Hematopoietic multipotent progenitor cell treated with erythropoietin and hydrocortisone succinate and interleukin-3 and kit ligand, for 4 days (in vitro differentiated cells): ENCODE measurements around the gene TTPAL.
"Not testable (repeated sequence)": the region's sequence is repeated elsewhere in the genome, so short reads cannot be mapped to it uniquely, and the experiment has no call there.

Experiments
- DNase-seq: peaks from one replicate; pipeline ENCODE4 v3.0.0-alpha.2; 2015

The TTPAL gene

DNA sequence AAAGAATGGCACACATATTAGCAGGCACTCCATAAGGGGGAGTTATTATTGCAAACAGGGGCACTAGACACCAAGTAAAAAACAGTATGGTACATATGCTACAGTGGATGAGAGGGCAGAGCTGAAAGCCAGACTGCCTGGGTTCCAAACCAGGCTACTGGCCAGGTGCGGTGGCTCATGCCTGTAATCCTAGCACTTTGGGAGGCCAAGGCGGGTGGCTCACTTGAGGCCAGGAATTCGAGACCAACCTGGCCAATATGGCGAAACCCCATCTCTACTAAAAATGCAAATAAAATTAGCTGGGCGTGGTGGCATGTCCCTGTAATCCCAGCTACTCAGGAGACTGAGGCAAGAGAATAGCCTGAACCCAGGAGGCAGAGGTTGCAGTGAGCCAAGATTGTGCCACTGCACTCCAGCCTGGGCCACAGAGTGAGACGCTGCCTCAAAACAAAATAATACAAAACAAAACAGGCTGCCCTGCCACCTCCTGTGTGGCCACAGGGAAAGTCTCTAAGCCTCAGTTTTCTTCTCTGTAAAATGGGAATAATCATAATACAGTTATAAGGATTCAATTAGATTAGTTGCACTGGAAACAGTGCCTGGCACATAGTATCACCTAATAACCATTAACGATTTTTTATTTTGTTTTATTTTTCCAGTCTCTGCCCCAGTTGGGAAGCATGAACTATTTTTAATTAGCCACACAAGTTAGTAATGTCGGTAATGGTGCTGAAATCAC, 7.5 kb upstream of the TTPAL start:
- DNase-seq, result no peak

DNA sequence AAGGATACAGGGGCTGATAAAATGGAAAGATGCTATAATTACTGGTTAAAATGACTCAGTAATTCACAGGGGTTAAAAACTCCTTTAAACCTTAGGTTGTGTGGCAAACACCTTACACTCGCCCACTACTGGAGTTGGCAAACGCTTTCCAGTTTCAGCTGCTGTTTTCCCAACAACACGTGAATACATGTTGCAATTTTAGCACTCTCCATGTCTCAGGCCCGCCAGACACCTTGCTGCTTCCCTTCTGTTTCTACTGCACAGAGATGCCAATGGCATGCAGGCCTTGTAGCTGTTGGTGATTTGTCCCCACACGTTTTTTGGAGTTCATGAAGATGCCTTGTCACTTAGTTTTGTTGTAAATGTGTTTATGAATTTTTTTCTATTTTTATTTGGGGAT, 5.3 kb upstream of the TTPAL start:
- DNase-seq, result no peak

DNA sequence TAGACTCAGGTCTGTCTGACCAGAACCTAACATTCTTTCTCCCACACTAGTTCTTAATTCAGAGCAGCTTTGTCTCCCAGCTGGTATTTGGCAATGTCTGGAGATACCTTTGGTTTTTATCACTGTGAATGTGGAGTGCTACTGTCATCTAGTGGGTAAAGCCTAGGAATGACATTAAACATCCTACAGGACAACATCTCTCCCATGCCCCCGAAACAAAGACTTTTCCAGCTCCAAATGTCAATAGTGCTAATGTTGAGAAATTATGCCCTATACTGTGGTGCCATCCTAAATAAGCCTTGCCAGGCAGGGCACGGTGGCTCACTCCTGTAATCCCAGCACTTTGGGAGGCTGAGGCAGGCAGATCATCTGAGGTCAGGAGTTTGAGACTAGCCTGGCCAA, 4.2 kb upstream of the TTPAL start:
- DNase-seq, result peak; percentile 49

DNA sequence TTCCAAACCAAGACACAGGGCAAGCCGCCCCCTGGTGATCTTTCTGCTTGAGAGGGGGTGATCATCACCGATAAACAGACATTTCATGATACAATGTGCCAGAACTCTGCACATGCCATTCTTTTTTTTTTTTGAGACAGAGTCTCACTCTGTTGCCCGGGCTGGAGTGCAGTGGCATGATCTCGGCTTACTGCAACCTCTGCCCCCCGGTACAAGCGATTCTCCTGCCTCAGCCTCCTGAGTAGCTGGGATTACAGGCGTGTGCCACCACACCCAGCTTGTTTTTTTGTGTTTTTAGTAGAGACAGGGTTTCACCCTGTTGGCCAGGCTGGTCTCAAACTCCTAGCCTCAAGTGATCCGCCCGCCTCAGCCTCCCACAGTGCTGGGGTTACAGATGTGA, 3.4 kb upstream of the TTPAL start:
- not testable (repeated sequence) for DNase-seq

DNA sequence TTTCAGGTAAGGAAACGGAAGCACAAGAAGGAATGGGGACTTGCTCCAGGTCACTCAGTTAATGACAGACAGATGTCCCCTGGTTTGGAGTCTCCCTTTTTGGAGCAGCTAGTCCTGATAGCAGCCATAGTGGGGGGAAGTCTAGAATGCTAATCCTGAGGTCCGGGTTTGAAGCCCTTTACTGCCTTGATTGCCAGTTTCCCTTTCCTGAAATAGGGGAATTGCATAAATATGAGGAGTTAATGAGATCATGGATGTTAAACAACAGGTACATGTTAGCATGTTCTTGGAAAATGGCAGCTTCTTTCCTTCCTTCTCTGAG, 341 bp upstream of the TTPAL start:
- no peak for DNase-seq

DNA sequence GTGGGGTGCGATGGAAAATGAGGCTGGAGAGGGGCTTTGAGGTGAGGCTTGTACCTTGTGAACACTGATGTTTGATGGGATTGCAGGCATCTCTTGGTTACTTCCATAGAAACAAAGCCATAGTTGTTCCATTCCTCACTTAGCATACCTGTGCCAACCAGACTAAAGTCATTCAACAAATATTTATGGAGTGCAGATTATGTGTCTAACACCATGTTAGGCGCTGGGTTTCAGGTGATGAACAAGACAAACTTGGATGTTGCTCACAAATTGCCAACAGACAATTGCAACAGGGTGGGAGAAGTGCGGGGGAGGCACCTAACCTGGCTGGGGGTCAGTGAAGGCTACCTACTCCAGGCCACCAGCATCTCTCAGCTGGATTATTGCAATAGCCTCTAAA, 1.5 kb downstream of the TTPAL start:
- no peak for DNase-seq

DNA sequence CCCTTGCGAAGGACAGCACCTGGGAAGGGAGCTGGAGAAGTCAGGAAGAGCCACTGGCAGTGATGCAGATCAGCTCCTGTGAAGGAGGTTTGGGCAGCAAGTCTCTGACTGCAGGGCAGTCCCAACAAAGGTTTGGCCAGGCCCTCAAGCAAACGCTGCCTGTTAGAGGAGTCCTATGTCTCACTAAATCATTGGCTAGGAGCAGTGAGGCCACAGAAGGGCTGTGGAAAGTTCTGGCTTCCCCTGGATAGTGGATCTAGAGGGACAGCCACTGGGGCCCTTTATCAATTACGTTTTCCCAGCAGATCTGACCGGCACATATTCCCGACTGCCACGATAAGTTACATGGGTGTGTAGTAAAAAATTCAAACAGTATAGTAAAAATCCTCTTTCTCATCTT, 2.5 kb downstream of the TTPAL start:
- DNase-seq, result no peak

DNA sequence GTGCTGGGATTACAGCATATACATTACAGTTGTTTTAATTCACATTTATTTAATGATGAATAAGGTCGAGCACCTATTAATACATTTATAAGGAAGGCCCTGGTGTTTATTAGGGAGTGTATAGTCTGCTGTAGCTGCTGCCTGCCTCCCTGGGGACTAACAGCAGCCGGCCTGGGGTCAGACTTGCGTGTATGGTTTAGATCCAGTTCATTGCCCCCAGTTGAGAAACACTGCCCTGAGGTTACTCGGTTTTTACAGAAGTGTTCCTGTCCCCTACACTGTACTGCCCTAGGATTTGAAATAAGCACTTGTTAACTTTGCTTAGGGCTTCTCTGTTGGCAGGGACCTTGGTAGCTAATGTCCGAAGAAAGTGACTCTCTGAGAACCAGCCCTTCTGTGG, 4.0 kb downstream of the TTPAL start:
- no peak for DNase-seq

DNA sequence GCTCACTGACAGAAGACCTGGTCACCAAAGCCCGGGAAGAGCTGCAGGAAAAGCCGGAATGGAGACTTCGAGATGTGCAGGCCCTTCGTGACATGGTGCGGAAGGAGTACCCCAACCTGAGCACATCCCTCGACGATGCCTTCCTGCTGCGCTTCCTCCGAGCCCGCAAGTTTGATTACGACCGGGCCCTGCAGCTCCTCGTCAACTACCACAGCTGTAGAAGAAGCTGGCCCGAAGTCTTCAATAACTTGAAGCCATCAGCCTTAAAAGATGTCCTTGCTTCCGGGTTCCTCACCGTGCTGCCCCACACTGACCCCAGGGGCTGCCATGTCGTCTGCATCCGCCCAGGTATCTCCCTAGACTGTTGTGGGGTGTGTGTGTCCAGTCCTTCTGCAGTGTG, 4.4 kb downstream of the TTPAL start:
- no peak for DNase-seq

DNA sequence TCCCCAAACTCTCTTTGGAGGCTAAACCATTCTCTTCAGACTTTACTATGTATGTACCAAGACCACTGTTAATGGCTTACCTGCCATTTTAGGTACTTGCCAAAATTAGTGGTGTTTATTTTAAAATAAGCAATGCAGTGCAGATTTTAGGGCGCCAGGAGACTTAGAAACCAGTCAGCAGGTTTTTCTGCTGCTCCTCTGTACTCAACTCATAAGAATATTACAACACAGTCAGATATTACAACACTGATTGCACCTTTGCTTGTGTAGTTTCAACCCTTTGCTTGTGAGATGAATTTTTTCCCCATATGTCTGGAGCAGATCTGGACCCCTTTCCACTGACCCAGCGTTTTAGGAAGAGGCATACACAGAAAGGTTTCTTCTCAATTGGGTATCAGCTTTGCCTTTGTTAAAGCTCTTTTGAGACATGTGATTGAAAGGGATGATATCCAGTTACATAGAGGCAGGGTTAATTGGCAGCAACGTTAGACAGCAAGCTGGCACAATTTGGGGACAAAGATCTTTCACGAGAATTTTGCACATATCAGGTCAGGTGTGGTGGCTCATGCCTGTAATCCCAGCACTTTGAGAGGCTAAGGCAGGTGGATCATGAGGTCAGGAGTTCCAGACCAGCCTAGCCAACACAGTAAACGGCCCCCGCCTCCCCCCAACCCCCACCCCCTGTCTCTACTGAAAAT, 6.2 kb downstream of the TTPAL start:
- no peak for DNase-seq

DNA sequence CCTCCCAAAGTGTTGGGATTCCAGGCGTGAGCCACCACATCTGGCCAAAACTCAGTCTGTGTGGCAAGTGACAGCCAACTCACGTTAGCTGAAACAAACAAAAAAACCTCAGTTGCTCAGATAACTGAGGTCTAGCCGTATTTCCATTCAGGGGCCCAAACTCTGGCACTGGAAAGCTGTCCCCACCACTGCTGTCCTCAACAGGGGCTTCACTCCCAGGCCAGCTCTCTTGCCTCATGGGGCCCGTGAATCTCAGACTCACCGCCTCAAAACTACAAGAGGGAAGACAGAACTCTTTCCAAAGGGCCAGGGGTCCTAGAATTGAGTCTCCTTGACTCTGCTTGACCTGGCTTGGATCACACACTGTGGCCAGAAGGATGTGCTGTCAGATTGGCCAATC, 7.4 kb downstream of the TTPAL start:
- no peak for DNase-seq

DNA sequence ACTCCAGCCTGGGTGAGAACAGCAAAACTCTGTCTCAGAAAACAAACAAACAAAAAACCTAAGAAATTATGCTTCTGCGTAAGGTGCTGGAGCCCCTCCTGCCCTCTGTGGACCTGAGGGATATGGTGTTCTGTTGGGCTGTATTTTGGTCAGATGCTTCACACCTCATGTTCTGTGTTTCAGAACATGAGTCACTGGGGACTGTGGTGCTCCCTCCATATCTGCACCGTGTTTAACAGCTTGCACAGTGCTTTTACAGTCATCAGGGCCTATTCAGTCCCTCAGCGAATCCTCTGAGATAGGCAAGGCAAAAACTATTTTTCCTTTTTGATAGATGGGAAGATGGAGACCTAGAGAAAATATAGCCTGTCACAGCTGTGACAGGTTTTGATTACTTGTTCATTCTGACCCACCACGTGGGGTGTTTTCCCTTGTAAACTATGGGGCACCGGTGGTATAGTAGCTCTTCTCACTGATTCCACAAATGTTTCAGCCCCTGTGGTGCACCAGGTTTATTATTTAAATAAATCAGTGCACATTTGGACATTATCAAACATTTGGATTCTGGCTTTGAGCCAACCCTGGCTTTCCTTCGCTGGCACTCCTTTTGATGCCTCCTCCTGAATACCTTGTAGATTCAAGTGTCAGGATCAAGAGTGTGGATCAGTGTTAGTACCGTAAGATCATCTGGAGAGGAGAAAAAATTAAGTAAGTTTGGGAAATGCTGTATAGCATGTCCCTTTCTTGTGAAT, 9.6 kb downstream of the TTPAL start:
- no peak for DNase-seq

DNA sequence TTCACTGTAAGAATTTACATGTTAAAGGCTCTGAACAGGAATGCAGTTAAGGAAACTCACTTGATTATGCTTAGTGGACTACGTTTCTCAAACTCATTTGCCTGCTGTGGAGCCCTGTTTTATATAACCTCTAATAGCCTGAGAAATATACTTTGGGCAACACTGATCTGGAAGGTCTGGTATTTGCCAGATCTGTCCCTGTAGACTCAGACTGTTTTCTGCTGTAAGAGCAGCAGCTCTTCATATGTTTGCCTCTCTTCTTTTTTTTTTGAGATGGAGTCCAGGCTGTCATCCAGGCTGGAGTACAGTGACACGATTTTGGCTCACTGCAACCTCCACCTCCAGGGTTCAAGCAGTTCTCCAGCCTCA, 10.1 kb downstream of the TTPAL start:
- no peak for DNase-seq

DNA sequence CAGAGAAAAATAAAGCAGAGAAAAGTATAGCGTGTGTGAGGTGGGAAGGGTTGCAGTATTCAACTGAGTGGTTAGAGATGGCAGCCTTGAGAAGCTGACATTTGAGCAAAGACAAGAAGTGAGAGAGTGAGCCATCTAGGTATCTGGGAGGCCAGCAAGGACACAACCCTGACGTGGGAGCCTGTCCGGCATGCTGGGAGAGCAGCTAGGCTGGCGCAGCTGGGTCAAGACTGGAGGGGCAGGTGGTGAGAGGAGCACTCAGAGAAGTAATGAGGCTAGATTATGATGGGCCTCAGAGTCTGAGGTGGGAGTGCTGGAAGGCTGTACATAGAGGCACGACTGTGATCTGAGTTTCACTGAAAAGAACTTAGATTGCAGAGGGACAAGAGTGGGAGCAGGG, 12.9 kb downstream of the TTPAL start:
- DNase-seq, result no peak

DNA sequence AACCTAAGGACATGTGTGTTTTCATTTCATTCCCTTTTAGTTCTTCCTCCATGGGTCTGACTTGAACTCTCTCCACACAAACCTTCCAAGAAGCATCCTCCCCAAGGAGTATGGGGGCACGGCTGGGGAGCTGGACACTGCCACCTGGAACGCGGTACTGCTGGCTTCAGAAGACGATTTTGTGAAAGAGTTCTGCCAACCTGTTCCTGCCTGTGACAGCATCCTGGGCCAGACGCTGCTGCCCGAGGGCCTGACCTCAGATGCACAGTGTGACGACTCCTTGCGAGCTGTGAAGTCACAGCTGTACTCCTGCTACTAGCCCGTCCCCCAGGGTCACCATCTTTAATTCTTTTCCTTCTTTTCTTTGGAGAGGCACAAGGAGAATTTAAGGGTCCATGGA, 13.5 kb downstream of the TTPAL start:
- no peak for DNase-seq

DNA sequence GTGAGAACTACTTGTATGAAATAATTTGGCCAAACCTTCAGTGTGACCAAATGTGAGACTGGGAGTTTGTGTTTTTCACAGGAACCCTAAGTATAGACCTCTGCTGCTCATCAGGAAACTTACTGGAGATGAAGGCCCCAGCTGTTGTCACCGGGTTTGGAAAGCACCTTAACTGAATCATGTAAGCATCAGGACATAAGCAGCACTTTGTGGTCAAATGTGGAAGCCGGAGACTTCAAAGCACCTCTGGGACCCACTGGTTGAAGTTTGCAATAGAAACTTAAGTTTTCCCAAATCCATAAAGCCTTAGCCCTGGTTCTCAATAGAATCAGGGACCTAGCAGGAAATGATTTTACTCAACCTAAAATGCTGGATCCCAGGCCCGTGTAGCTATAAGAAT, 14.3 kb downstream of the TTPAL start:
- DNase-seq, result no peak

DNA sequence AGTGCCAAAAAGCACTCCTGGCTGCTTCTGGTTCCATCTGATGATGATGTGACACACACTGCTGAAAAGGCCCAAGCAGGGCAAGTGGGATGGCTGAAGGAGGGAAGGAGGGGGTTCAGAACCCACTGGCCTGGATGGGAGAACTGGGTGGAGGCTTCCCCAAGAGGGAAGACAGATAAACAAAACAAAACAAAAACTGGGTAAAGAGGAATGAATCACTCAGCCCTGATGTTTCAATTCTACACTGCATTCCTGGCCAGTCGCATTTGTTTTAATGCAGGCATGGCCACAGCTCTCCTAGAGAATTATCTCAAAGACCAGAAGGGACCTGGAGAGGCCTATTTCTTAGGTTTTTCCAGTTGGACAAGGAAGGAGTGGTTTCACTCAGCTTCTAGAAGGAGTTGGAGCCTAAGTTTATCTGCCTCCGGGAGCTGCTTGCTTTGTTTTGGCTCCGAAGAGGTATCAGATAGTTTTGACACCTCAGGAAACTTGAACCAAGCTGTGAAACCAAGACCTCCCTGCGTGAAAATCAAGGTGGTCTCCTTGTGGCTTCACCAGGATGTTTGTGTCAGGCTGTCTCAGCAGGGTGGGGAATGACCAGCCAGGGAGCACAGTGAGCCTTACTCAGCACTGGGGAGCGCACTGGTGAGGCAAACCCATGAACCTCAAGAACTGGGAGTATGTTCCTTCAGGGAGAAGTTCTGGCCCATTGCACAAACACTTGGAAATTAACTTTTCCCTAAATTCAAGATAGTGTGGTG, 16.1 kb downstream of the TTPAL start:
- no peak for DNase-seq

DNA sequence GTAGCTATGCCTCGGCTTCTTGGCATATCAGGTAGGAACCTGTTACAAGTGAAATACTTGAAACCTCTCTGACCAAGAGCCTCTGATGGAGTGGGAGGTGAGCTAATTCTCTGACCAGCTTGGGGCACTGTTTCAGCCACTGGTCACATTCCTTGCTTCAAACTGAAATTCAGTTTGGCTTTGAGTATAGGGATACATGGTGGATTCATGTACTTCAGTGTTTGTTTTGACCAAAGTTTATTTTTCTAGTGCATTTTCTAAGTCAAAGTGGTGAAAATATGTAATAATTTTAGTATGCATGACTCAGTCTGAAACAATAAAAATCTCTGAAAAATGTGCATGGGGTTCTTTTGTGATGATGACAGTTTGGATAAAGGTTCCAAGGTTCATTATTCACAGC, 18.6 kb downstream of the TTPAL start:
- no peak for DNase-seq

DNA sequence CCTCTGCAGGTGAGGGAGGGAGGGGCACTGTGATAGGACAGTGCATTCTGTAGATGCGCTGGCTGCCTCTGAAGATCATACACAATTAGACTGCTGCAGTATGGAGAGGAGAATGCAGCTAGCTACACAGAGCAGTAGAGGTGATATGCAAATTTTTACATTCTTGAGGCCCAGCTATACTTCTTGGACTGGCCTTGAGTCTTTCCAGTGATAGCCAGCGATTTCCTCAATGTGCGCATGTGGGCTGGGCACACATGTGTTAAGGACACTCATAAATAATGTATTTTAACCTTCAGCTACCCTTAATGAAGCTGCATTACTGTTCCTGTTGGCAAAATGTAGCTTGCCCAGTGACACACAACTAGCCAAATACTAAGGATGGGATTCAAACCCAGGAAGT, 19.0 kb downstream of the TTPAL start:
- no peak for DNase-seq

DNA sequence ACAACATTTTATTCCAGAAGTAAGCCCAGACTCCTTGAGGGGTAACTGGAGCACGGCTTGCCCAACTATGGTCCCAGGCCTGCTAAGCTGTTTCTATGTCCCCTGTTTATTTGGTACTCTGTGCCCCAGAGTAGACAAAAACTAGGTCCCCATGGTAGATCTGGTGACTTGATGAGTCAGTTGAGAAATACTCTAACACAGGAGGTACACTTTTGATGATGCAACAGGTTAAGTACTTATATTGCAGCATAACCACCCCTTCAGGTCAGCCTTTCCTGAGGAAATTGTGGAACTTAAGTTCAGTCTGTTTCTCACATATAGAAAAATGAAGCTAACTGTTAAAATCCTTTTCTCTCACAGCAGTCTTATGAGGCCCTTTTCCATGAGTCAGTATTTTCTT, 19.6 kb downstream of the TTPAL start:
- DNase-seq, result peak; percentile 71

DNA sequence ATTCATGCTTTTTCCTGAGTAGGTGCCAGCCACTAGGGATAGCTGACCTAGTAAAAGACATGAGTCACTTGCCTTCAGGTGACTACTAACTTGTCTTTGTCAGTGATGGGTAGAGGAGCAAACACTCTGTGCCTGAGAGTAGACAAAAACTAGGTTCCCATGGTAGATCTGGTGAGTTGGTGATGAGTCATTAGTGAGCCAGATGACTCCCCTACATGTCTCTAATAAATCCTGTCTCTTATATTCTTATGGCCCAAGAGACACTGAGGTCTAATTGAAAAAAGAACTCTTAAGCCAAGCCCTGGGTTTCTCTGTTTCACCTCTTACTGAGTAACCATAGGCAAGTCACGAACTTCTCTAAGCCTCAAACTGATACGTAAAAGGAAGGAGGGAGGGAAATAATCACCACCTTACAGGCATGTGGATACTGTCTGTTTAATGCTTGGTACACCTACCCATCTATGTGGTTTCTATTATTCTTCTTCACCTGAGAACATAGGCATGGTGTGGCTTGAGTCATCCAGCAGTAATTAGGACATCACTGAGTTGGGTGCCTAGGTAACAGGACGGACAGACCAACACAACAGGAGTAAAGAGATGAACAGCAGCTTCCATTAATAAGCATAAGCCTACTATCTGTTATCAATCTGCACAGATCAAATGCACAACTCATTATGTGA, 20.3 kb downstream of the TTPAL start:
- no peak for DNase-seq

DNA sequence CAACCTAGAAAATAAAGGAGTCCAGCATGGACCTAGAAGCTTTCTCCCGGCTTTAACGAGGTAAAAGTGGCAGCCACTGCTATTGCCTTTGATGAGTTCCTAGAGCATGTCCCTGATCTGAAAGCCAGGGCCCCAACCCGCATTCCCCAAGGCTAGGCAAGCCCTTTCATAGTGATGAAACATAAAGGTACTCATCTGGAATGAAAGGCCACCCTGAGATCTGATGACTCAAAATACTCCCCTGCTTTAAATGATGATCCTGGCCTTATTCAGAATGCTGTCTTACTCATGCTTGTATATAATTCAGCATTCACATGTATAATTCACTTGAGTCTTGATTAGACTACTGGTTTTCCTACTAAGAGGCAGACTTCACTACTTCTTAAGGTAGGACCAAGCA, 21.3 kb downstream of the TTPAL start:
- DNase-seq, result no peak

DNA sequence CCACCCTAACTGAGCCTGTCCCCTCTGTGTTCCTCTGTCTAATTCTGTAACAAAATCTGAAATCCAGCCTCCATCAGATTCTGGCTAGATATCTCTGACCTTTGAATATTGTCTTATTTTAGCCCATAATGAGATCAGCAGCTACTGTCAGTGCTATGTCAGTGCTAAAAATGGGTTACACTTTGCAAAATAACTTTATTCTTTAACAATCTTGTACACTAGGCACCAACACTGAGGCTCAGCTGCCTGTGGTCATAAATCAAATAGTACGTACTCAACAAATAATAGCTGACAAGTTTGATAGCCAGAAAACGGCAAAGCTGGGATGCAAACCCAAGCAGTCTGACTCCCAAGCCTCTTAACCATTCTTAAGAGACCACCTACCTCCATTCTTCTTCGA, 22.1 kb downstream of the TTPAL start:
- no peak for DNase-seq
